NCI-H2107 (cell line): ENCODE measurements around the gene METTL9.
"Not testable (repeated sequence)": the region's sequence is repeated elsewhere in the genome, so short reads cannot be mapped to it uniquely, and the experiment has no call there.

Source experiments
- DNase-seq: peaks from one replicate; lab custom pipeline; 2025; lab: John Stamatoyannopoulos, UW

METTL9 gene

DNA sequence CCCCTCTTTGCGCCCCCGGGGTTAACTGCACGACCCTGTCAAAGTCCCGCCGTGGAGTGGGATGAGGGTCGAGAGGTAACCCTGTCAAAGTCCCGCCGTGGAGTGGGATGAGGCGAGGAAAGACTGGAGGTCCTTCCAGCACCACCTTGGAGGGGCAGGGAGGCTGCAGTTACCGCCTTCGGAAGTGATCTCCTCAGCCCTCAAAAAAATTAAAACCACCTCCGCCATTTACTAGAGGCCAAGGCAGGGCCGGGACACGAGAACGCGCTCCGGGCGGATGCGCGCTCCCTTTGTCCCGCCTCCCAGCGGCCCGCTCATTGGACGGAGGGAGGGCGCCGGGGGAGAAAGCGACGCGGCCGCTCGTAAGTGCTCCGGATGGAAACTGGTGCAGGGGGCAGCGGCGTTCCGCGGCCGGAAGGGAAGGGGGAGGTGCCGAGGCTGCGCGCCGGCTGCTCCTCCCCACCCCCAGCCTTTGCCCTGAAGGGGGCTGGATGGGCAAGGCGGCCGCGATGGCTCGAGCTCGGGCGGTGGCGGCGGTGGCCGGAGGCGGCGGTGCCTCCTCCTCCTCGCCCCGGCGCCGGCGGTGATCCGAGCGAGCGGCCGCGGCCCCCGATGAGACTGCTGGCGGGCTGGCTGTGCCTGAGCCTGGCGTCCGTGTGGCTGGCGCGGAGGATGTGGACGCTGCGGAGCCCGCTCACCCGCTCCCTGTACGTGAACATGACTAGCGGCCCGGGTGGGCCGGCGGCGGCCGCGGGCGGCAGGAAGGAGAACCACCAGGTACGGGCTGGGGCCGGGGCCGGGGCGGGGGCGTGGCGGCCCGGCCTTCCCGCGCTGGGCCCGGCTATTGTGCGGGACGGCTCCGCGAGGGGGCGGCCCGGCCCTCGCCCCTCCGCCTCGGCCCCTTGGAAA, at the start of gene METTL9:
TSS of gene METTL9 (plus strand) at position 456 of the 909 bp plus-strand sequence. CDS start at position 613, 157 bp downstream.
- peak; percentile 94 for DNase-seq

DNA sequence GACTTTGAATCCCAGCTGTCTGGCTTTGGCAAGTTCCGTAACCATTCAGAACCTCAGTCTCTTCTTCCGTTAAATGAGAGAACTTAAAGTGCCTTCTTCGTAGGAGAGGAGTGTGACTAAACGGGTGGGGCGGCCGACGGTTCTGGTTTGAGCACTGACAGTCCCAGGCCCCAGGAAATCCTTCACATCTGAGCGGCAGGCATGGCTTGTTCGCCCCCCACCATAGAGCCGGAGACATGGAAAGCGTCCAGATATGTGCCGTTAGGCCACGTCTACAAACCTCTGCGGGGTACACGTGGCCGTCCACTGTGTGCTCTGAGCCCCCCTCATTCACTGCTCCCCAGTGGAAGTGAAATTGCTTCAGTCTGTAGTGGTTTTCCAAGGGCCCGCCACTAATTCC, 49.4 kb upstream of the METTL9 start:
- DNase-seq = not testable (repeated sequence)

DNA sequence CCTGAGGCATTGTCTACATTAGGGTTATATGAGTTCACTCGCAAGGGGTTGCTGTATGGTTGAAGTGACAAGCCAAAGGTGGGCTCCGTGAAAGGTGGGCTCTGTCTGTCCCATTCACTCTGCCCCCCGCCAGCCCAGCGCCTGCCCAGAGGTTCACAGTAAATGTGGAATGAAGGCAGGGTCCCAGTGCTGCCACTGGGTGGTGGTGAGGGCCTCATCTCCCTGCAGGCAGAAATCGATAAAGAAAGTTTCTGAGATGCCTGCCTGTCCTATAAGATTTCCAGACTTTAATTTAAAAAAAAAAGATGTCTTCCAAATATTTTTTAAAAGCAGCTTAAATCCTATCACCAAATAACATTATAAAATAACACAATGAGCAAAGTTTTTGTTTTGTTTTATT, 48.9 kb upstream of the METTL9 start:
- DNase-seq = not testable (repeated sequence)

DNA sequence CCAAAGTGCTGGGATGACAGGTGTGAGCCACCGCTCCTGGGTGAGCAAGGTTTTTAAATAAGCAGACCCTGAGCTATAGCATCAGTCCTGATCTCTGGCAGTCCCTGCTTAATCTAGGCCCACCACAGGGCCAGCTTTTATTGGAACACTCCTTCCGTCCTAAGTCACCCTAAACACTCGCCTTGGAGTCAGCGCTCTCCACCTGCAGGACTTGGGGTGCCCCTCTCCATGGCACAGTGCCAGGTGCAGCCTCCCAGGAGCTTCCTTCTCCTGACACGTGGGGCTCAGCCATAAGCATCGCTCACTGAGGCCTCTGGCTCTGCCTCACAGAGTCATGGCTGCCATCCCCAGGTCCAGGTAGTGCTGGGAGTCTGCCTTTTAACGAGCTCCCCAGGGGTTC, 48.3 kb upstream of the METTL9 start:
- not testable (repeated sequence) for DNase-seq

DNA sequence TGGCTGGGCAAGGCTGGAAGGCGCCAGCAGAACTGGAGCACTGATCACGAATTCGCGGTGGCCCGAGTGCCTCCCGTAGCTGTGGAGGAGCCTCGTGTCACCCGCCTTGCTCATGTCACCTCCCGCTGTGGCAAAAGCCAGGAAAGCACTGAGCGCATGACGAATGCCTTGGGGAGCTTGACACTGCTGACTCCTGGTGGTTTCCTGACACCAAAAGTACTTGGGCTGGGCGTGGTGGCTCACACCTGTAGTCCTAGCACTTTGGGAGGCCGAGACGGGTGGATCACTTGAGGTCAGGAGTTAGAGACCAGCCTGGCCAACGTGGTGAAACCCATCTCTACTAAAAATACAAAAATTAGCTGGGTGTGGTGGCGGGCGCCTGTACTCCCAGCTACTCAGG, 47.8 kb upstream of the METTL9 start:
- peak; percentile 38 for DNase-seq

DNA sequence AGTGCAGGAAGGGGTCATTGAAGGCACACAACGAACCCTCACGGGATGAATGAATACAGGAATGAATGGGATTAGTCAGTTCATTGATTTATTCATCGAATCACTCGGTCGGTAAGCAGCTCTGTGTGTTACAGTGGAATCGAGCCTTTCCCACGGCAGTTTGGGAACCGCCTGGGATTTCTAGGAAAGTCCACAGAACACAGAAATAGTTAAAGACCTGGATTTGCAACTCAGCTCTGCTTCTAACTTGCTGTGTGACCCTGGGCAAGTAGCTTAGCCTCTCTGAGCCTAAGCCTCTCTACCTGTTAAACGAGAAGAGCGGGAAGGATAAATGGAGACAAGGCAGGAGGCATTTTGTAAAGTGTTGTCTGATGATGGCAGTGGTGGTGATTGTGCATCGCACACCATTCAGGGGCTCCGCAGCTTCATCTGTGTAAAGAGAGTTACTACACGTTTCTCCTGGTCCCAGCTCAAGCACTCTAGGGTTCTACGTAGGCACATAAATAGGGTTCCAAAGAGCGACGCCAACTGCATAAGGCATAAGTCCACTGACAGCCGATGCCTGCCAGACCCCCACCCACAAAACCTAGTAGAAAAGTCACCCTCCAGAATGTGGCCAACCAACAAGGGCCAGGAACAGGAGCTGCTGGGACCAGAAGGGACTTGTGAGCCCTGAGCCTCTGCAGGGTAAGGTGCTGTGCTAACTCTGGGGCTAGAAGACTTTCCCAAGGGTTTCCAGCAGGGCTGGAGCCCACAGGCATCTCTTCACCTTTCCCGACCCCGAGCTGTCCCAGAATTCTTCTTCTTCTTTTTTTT, 45.7 kb upstream of the METTL9 start:
- not testable (repeated sequence) for DNase-seq

DNA sequence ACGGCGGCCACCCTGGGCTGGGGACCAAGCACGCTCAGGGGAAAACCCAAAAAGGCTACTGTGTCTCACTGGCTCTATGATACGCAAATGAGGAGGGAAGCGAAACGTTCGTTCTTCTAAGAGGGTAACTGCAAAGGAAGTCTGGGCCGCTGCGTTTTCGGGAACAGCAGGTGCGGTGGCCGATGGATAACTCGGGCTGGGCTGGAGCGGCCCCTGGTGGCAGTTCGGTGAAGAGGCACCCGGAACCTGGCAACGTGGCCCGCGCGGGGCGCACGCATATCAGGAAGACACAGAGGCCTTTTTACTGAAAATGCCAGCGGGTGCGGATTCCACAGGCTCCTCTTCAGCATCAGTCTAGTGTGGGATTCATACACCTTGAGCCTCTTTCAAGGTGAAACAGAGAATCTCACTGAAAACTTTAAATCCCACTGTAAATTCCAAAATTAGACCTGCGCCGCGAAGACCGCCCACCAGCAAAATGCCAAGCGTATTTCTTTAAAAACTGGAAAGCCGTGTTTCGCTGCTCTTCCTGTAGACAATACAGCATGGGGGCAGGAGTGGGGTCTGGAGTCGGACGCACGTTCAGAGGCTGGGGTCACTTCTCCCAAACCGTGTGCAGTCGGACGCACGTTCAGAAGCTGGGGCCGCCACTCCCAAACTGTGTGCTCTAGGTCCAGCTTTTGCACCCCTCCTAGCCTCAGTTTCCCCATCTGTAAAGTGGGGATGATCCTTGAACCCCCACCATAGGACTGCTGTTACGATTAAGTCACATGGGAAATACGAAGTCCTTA, 44.4 kb upstream of the METTL9 start:
- DNase-seq = peak; percentile 93

DNA sequence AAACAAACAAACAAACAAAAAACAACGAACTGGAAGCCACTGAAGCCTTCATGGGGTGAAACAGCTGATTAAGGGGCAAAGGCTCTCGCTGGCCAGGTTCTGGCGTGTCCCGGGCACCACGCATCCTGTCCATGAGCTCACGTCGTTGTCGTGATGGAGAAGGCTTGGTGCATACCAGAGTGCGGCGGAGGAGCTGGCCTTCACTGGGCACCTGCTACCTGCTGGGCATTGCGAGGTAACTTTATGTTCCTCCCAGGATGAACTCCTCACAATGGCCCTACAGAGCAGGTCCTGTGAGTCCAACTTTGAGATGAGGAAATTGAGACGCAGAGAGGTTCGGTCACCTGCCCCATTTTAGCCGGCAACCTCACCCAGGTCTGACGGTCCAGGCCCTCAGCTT, 43.8 kb upstream of the METTL9 start:
- not testable (repeated sequence) for DNase-seq

DNA sequence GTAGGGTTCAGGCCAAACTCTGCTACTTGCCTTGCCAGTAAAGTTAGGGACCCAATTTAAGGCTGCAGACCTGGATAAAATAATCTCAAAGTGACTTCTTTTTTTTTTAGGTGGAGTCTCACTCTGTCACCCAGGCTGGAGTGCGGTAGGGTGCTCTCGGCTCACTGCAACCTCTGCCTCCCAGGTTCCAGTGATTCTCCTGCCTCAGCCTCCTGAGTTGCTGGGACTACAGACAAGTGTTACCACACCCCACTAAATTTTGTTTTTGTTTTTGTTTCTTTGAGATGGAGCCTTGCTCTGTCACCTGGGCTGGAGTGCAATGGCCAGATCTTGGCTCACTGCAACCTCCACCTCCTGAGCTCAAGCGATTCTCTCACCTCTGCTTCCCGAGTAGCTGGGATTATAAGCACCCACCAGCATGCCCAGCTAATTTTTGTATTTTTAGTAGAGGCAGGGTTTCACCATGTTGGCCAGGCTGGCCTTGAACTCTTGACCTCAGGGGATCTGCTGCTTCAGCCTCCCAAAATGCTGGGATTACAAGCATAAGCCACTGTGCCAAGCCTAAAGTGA, 43.3 kb upstream of the METTL9 start:
- not testable (repeated sequence) for DNase-seq

DNA sequence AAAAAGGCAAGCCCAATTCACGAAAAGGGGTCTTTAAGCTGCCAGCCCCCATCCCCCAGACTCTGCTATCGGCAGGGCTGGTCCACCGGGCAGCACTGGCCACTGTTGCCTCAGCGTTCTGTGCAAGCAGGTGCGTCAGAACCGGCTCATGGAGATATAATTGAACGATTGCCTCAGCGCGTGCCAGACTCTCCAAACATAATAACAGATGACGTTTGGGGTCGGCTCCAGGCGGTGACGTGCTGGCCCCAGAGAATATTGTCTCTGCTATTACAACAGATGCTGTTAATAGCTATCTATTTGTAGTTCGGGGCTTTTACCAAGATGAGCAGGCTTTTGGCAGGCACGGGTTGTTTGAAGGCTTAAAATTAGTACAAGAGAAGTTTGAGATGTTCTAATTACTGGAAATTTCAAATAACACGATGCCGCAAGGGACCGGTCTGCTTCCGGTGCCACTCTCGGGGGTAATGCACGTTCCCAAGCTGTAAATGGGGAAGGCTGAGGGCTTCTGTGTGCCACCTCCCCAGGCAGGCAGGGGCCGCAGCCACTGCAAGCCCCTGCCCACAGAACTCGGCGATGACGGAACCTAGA, 42.6 kb upstream of the METTL9 start:
- DNase-seq = peak; percentile 53

DNA sequence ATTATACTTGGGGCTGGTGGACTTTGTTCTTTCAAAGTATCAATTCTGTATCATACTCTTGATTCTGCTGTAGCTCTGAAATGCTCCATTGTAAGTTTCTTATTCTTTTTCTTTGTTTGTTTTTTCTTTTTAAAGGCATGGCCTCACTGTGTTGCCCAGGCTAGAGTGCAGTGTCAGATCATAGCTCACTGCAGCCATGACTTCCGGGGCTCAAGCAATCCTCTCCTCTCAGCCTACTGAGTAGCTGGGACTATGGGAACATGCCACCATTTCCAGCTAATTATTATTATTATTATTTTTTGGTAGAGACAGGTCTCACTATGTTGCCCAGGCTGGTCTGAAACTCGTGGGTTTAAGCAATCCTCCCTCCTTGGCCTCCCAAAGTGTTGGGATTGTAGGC, 38.9 kb upstream of the METTL9 start:
- DNase-seq = no peak

DNA sequence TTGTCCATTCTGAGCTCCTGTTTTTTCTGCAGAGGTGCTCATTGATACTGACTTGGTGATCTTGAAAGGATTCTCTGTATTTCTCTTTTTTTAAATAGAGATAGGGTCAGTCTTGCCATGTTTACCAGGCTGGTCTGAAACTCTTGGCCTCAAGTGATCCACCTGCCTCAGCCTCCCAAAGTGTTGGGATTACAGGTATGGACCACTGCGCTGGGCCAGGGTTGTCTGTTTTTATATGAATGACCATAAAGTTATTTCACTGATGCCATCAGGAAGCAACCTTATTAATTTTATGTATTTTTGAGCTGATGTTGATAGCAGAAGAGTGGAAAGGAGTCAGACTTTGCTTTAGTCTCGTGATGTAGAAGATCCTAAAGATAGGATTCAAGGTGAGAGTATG, 35.7 kb upstream of the METTL9 start:
- no peak for DNase-seq

DNA sequence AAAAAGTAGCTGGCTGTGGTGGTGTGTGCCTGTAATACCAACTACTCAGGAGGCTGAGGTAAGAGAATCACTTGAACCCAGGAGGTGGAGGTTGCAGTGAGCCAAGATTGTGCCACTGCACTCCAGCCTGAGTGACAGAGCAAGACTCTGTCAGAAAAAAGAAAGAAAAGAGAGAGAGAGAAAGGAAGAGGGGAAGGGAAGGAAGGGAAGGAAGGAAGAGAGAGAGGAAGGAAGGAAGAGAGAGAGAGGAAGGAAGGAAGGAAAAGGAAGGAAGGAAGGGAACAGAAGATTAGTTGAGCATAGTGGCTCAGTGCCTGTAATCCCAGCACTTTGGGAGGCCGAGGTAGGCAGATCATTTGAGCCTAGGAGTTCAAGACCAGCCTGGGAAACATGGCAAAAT, 35.0 kb upstream of the METTL9 start:
- DNase-seq = not testable (repeated sequence)

DNA sequence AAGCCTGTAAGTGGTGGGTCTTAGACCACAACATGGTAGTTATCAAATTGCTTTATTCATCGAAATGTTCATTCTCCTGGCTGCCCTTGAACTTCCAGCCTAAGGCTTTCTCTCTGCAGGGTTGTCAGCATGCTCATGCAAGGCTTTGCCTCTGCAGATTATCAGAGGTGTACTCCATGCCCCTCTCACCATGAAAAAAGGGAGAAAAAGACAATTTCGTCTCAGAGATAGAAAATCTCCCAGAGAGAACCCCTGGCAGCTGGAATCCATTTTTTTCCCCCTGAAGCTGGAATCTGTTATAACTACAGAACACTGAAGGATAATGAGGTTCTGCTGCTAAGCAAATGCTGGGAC, 33.9 kb upstream of the METTL9 start:
- DNase-seq = no peak

DNA sequence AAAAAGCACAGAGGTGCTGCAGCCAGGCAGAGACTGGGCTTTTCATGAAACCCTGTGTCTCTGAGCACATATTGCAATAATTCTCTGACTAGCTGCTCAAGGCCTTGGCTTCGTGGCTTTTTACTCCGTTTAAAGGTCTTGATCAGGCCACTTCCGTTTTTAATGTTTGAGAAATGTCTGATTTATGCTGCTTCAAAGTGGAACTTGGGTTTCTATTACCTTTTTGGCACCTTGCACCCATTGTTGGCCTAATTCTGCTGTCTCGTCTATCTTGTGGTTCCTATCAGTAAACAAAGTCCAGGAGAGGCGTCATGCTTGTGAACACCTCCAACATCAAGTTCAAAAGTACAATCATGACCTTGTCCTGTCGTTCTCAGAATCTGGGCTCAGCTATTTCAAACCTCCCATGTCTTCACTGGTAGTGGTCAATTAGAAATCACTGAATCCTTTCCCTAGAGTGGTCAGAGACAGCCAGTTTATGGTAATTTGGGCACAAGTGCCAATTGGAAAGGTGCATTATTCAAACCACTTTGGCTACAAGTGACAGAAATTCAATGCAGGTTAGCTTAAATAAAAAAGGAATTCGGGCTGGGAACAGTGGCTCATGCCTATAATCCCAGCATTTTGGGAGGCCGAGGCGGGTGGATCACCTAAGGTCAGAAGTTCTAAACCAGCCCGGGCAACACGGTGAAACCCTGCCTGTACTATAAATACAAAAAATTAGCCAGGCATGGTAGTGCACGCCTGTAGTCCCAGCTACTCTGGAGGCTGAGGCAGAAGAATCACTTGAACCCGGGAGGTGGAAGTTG, 33.3 kb upstream of the METTL9 start:
- no peak for DNase-seq

DNA sequence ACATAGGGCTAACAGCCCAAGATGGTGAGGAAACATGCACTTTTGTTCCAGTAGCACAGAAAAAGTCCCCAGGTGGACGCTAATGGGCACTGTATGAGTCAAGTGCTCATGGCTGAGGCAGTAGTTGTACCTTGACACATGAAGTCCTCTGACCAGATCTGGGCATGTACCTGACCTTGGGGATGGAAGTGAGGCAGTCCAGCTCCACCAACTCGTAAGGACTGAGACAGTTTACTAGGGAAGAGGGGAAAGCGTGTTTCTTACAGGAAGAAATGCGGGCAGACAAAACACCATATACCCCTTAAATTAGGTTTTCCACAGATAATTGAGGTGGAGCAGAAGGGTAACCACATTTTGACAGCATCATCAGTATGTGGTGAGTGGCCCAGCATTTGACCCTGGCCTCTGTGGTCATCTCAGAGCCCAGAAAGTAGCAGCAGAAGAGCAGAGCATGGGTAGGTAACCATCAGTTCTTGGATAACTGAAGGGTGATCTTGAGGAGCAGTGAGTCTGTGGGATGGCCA, 32.4 kb upstream of the METTL9 start:
- DNase-seq = no peak

DNA sequence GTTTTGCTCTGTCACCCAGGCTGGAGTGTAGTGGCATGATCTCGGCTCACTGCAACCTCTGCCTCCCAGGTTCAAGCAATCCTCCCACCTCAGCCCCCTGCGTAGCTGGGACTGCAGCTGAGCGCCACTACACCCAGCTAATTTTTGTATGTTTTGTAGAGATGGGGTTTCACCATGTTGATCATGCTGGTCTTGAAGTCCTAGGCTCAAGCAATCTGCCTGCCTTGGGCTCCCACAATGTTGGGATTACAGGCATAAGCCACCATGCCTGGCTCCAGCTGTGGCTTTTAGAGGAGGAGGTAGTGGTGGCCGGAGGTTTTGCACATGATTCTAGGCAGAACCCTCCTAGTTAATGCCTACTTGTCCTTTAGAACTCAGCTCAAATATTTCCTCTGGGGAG, 31.9 kb upstream of the METTL9 start:
- not testable (repeated sequence) for DNase-seq

DNA sequence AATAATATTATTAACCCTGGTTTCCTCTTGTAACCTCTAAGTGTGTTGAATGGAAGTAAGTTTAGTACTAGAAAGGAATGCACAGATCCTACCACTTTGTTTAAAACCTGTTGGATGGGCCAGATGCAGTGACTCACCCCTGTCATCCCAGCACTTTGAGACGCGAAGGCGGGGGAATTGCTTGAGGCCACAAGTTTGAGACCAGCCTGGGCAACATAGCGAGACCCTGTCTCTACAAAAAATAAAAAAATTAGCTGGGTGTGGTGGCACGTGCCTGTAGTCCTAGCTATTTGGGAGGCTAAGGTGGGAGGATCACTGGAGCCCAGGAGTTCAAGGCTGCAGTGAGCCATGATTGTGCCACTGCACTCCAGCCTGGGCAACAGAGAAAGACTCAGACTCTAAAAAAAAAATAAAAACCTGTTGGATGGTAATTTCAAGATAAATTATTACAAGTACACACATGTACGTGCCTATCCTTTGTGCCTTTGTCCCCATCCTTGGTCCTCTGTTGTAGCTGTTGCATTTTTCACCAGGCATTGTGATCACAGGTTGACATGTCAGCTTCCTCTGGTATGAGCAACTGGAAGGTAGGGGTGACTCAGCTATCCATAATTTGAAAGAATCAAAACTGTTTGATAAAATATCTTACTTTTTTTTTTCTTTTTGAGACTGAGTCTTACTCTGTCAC, 30.7 kb upstream of the METTL9 start:
- no peak for DNase-seq

DNA sequence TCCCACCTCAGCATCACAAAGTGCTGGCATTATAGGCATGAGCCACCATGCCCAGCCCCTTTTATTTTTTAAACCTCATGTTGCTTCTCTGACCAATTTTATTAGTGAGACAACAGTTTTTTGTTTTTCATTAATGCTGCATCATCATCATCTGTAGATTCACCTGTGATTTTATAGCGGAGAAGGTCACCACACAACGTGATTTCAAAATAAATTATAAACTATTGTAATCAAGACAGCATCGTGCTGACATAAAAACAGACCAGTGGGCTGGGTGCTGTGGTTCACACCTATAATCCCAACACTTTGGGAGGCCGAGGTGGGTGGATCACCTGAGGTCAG, 28.7 kb upstream of the METTL9 start:
- DNase-seq = no peak

DNA sequence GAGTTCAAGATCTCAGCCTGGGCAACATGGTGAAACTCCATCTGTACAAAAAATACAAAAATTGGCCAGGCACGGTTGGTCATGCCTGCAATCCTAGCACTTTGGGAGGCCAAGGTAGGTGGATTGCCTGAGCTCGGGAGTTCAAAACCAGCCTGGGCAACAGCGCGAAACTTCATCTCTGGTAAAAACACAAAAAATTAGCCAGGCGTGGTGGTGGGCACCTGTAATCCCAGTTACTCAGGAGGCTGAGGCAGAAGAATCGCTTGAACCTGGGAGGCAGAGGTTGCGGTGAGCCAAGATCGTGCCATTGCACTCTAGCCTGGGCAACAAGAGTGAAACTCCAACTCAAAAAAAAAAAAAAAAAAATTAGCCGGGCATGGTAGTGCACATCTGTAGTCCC, 25.9 kb upstream of the METTL9 start:
- not testable (repeated sequence) for DNase-seq
